Endodermal cell (in vitro differentiated cells): ENCODE results near the gene COL6A1. TPM values are rescaled to one million over a fixed set of nuclear protein-coding genes. Genes with fewer than 3 reads are reported as not detected.

Experiments used
- DNase-seq: peaks from one replicate; pipeline ENCODE4 v3.0.0-alpha.2; 2017
- H3K27ac ChIP-seq: 2 replicates; pipeline ENCODE4 v1.5.1; 2013; ENCODE audit warnings: mild to moderate bottlenecking, low read depth, low read length, moderate library complexity
- H3K27me3 ChIP-seq: 2 replicates; pipeline ENCODE4 v1.6.1; 2013; ENCODE audit warnings: mild to moderate bottlenecking, low read length, moderate library complexity; ENCODE audit not compliant: insufficient read depth, control insufficient read depth, poor library complexity, severe bottlenecking
- H3K36me3 ChIP-seq: 2 replicates; pipeline ENCODE4 v1.7.0; 2013; ENCODE audit warnings: mild to moderate bottlenecking, low read length, moderate library complexity; ENCODE audit not compliant: control insufficient read depth, insufficient read depth
- H3K4me1 ChIP-seq: one replicate; pipeline ENCODE4 v1.7.0; 2013; ENCODE audit warnings: low read length; ENCODE audit not compliant: control insufficient read depth, insufficient read depth
- H3K4me3 ChIP-seq: 2 replicates; pipeline ENCODE4 v1.5.1; 2013; ENCODE audit warnings: mild to moderate bottlenecking, low read length, moderate library complexity
- H3K9ac ChIP-seq: 2 replicates; pipeline ENCODE4 v1.6.1; 2013; ENCODE audit warnings: mild to moderate bottlenecking, low read length, moderate library complexity; ENCODE audit not compliant: poor library complexity, severe bottlenecking; ENCODE audit errors: extremely low read depth
- H3K9me3 ChIP-seq: 2 replicates; pipeline ENCODE4 v1.6.1; 2013; ENCODE audit warnings: mild to moderate bottlenecking, low read length, moderate library complexity; ENCODE audit not compliant: control insufficient read depth
- H3K27ac Mint-ChIP-seq: 2 replicates; pipeline ENCODE4 v1.8.0; 2020; ENCODE audit warnings: mixed read lengths
- H3K27me3 Mint-ChIP-seq: 2 replicates; pipeline ENCODE4 v1.8.0; 2021; ENCODE audit warnings: mild to moderate bottlenecking, mixed read lengths; ENCODE audit not compliant: insufficient read depth
- H3K36me3 Mint-ChIP-seq: 2 replicates; pipeline ENCODE4 v1.8.0; 2020; ENCODE audit warnings: low read depth, mixed read lengths
- H3K4me1 Mint-ChIP-seq: 2 replicates; pipeline ENCODE4 v1.8.0; 2020; ENCODE audit warnings: mixed read lengths
- H3K4me3 Mint-ChIP-seq: 2 replicates; pipeline ENCODE4 v1.8.0; 2020; ENCODE audit warnings: mild to moderate bottlenecking, moderate library complexity, mixed read lengths
- H3K9me3 Mint-ChIP-seq: 2 replicates; pipeline ENCODE4 v1.8.0; 2020; ENCODE audit warnings: mild to moderate bottlenecking, mixed read lengths
- CTCF ChIP-seq: fragments of 200-600 bp; sonication (generic); conservative IDR thresholded peaks from 2 replicates; pipeline ENCODE4 v1.5.0; 2021; ENCODE audit warnings: antibody characterized with exemption, mild to moderate bottlenecking
- WGBS, 2 experiments: methylation state at CpG; one replicate each; pipeline versions ENCODE4 v1.1.5 to v1.1.7; 2013; ENCODE audit warnings: missing lambda C conversion rate in 2 of 2, mixed read lengths in 1 of 2; ENCODE audit not compliant: insufficient coverage in 1 of 2, insufficient read length in 1 of 2; 5-methylcytosine and 5-hydroxymethylcytosine counted together
- total RNA-seq, 2 donors: library from RNA; stranded (reverse); fragmentation: NEBNext Ultra II Directional in 1 of 2; extraction: Animal tissue kit (Norgen Biotek cat#: 25700) in 1 of 2; gene quantifications; 2 replicates in 1 of 2; 3 replicates in 1 of 2; pipeline ENCODE4 v1.2.1, GENCODE V29; 2021

The COL6A1 gene
- total RNA-seq, 2 donors from 2014 or later = 232 to 407 TPM

DNA sequence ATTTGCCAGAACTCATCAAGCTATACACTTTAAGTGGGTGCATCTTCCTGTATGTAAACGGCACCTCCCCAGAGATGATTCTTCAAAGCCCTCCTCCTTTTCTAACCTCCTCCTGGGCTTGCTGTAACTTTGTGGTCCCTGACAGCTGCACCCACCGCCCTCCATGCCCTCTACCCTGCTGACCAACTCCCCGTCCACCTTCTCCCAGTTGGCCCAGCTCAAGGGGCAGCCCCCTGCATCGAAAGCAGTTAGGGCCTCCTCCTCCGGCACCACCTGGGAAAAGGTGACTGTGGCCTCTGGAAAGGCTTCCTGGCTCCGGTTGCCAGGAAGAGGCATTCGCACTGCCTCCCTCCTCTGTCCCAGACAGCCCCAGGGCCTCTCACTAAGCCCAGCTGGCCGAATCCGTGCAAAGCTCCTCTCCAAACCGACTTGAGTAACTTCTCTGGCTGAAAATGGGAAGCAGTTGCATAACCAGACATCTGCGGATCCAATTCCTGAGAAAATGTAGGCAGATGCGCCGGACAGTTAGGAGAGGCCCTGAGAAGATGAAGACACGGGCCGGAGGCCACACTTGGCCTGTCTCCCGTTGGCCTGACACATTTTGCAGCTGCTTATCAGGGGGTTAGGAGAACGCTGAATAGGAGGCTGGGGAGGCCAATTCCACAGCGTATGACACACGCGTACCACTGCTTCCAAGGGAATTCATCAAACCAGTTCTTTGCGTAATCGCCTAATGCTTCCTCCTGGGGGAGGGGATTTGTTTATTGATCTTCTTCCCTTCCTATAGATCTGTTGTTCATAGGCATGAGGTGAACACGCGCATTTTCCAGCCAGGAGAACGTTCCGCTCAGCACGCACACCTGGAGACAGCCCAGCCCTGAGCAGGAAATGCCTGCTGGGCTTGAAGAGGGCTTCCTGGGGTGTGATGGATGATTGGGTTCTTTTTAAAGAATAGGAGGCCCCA lies 67.6 kb downstream of the COL6A1 start:
- Mint-ChIP-seq H3K9me3 (peaks cover 2% of the 10 kb centered on the region), H3K27ac (peak overlapping the region; percentile 65), H3K36me3 (no peaks in the 10 kb centered on the region), H3K4me3 (peak overlapping the region; percentile 2), H3K4me1 (peaks cover 3% of the 10 kb centered on the region), H3K27me3 (peaks cover 2% of the 10 kb centered on the region)
- Histone ChIP-seq H3K9me3 (no peaks in the 10 kb centered on the region), H3K27ac (peak overlapping the region; percentile 14), H3K9ac (no peak overlapping the region), H3K36me3 (no peaks in the 10 kb centered on the region), H3K4me1 (peaks cover 9% of the 10 kb centered on the region), H3K27me3 (no peaks in the 10 kb centered on the region), H3K4me3 (no peak overlapping the region)
- no peak for DNase-seq
- TF ChIP-seq CTCF = no peak
- 74% methylated on average over 22 to 27 of the region's 27 CpGs for WGBS, 2 experiments

DNA sequence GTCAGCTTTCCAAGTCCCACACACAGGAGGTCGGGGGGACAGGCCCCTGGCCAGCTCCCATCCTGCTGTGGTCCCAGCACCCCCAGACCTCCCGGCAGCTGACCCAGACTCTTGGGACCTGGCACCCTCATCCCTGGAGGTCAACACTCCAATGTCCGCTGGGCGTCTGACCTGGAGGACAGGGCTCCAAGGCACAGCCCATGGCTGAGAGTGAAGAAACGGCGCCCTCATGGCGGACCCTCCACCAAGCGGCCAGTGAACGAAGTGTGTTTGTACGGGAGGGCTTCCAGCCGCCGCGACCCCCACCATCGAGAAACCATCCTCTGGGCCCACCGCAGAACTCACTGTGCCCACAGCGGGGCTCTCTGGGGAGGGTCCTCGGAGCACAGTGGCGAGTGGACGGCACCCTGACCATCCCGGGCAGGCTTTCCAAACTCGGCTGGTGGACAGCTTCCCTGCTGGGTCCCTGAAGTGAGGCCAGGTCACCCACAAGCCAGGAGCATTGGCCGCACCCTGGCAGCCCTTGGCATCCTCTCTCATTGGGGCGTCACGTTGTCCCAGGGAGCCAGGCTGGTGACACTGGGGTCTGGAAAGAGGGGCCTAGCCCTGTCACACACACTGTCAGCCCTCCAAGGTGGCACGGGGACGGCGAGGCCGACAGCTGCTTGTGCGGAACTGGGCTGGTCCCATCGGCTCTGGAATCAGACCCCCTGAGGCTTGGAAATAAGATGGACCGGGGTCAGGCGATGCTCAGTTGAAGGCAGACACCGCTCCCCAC lies 68.5 kb downstream of the COL6A1 start:
- Mint-ChIP-seq H3K27ac (peak overlapping the region; percentile 65), H3K36me3 (no peaks in the 10 kb centered on the region), H3K27me3 (peaks cover 2% of the 10 kb centered on the region), H3K4me1 (peaks cover 3% of the 10 kb centered on the region), H3K4me3 (no peak overlapping the region), H3K9me3 (peaks cover 2% of the 10 kb centered on the region)
- Histone ChIP-seq H3K4me1 (peaks cover 9% of the 10 kb centered on the region), H3K36me3 (no peaks in the 10 kb centered on the region), H3K9ac (no peak overlapping the region), H3K9me3 (no peaks in the 10 kb centered on the region), H3K27ac (no peak overlapping the region), H3K4me3 (no peak overlapping the region), H3K27me3 (no peaks in the 10 kb centered on the region)
- TF ChIP-seq CTCF = no peak
- WGBS, 2 experiments = 89 to 95% methylated on average over 15 to 33 of the region's 33 CpGs
- no peak for DNase-seq

DNA sequence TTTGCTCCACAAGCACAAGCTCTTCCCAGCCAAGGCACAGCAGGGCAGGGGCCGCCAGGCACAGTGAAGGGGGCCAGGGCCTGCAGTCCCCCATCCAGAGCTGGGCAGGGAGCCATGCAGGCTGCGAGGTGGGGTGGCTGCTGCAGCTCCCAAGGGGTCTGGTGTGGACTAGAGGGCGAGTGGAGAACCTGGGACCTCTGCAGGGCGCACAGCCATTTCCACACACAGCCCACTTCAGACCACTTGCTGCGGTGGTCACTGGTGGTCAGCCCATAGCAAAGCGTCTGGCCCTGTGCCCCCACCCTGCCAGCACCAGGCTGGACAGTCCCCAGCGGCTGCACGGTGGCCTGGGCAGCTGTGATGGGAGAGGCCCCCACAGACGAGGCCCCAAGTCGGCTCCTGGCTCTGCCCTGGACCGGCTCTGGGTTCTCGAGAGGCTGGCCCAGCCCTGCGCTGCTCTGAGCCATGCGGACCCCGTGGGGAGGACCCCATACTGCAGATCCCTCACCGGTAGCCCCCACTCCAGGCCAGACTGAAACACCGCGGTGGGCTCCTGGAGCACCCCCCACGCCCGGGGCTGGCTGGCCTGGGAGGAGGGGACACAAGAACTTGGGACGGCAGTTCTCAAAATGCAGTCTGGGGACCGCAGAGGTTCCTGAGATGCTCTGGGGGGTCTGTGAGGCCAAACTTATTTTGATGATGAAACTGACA lies 69.3 kb downstream of the COL6A1 start:
- no peaks in the 10 kb centered on the region for H3K9me3 ChIP-seq
- no peak overlapping the region for H3K27ac ChIP-seq
- Mint-ChIP-seq H3K4me1 (peaks cover 3% of the 10 kb centered on the region), H3K27ac (no peak overlapping the region), H3K9me3 (peaks cover 2% of the 10 kb centered on the region), H3K36me3 (no peaks in the 10 kb centered on the region), H3K27me3 (peaks cover 2% of the 10 kb centered on the region), H3K4me3 (no peak overlapping the region)
- no peaks in the 10 kb centered on the region for H3K27me3 ChIP-seq
- H3K4me3 ChIP-seq = no peak overlapping the region
- no peak overlapping the region for H3K9ac ChIP-seq
- peaks cover 9% of the 10 kb centered on the region for H3K4me1 ChIP-seq
- WGBS, 2 experiments = 93 to 96% methylated on average over 13 to 22 of the region's 22 CpGs
- no peak for TF ChIP-seq CTCF
- DNase-seq = peak; percentile 32
- no peaks in the 10 kb centered on the region for H3K36me3 ChIP-seq
